PC-3 (cell line): ENCODE measurements around the gene KANSL3. TPM values are rescaled to one million over a fixed set of nuclear protein-coding genes. Genes with fewer than 3 reads are reported as not detected.

Experiments
- ATAC-seq: fragments of 200-7000 bp; cut with Tn5 transposase; 2 replicates; pipeline ENCODE4 v1.9.1; 2020; ENCODE audit warnings: mild to moderate bottlenecking, moderate library complexity
- BruUV-seq: library from RNA; stranded (reverse); fragments of 400-500 nt; replicated peaks from 2 replicates; lab custom pipeline; 2021; lab: Mats Ljungman, UMichigan
- CTCF ChIA-PET: fragments of 300-600 bp; sonication (Branson Sonifier 250); formaldehyde crosslinking; loops from one replicate; lab custom pipeline; 2022; ENCODE audit warnings: antibody characterized with exemption; lab: Charles Lee
- POLR2A ChIA-PET: fragments of 300-600 bp; sonication (Branson Sonifier 250); formaldehyde crosslinking; loops from one replicate; lab custom pipeline; 2022; ENCODE audit warnings: antibody characterized with exemption; ENCODE audit not compliant: unreplicated experiment; lab: Charles Lee
- DNase-seq: peaks from one replicate; pipeline ENCODE4 v3.0.0-alpha.2; 2015
- H2AFZ ChIP-seq: fragments of 300-600 bp; sonication (generic); 2 replicates; pipeline ENCODE4 v1.6.0; 2016; ENCODE audit warnings: antibody characterized with exemption, low read length
- H3F3A ChIP-seq: fragments of 300-600 bp; sonication (generic); one replicate; pipeline ENCODE4 v1.6.0; 2017; ENCODE audit warnings: antibody characterized with exemption, low read length, control low read depth, mild to moderate bottlenecking; ENCODE audit not compliant: unreplicated experiment
- H3K27ac ChIP-seq: fragments of 300-600 bp; sonication (generic); 2 replicates; pipeline ENCODE4 v1.5.1; 2016; ENCODE audit warnings: mild to moderate bottlenecking, low read length
- H3K27me3 ChIP-seq: fragments of 300-600 bp; sonication (generic); 2 replicates; pipeline ENCODE4 v1.6.1; 2016; ENCODE audit warnings: low read length, mixed read lengths
- H3K36me3 ChIP-seq: fragments of 300-600 bp; sonication (generic); 2 replicates; pipeline ENCODE4 v1.6.1; 2016; ENCODE audit warnings: low read depth, mixed run types, low read length, mixed read lengths
- H3K4me1 ChIP-seq: fragments of 300-600 bp; sonication (generic); 2 replicates; pipeline ENCODE4 v1.5.1; 2016; ENCODE audit warnings: low read length; ENCODE audit not compliant: insufficient read depth
- H3K4me2 ChIP-seq: fragments of 300-600 bp; sonication (generic); 2 replicates; pipeline ENCODE4 v1.6.0; 2016; ENCODE audit warnings: low read length
- H3K4me3 ChIP-seq: fragments of 300-600 bp; sonication (generic); 2 replicates; pipeline ENCODE4 v1.5.1; 2016; ENCODE audit warnings: mild to moderate bottlenecking, low read length, mixed read lengths
- H3K79me2 ChIP-seq: fragments of 300-600 bp; sonication (generic); 2 replicates; pipeline ENCODE4 v1.6.1; 2017; ENCODE audit warnings: low read length, mixed read lengths
- H3K9ac ChIP-seq: fragments of 300-600 bp; sonication (generic); 2 replicates; pipeline ENCODE4 v1.6.0; 2016; ENCODE audit warnings: mild to moderate bottlenecking, low read length
- H3K9me2 ChIP-seq: fragments of 300-600 bp; sonication (generic); replicated peaks from 2 replicates; pipeline ENCODE4 v1.6.1; 2016; ENCODE audit warnings: mixed run types, low read length, mixed read lengths
- H3K9me3 ChIP-seq: fragments of 300-600 bp; sonication (generic); 2 replicates; pipeline ENCODE4 v1.6.1; 2016; ENCODE audit warnings: low read length, mixed read lengths
- H4K20me1 ChIP-seq: fragments of 300-600 bp; sonication (generic); 2 replicates; pipeline ENCODE4 v1.6.1; 2016; ENCODE audit warnings: low read length, mixed read lengths
- EZH2 ChIP-seq: fragments of 300-600 bp; sonication (generic); IDR thresholded peaks from one replicate; pipeline ENCODE4 v1.6.1; 2017; ENCODE audit warnings: antibody characterized with exemption, mild to moderate bottlenecking, low read length; ENCODE audit not compliant: unreplicated experiment
- EZH2phosphoT487 ChIP-seq: fragments of 300-600 bp; sonication (generic); IDR thresholded peaks from 2 replicates; pipeline ENCODE4 v1.6.1; 2018; ENCODE audit warnings: mild to moderate bottlenecking, antibody characterized with exemption, low read length, borderline replicate concordance
- intact Hi-C: fragments of 100-400 bp; cut with micrococcal nuclease; formaldehyde crosslinking; loops from 2 replicates; pipeline ENCODE4 v1.9.0; 2023
- total RNA-seq: library from RNA; depleted of rRNA; stranded (reverse); fragments of >200 nt; gene quantifications from 2 replicates; pipeline ENCODE4 v1.2.3, GENCODE V29; 2014
- TF ChIP-seq, protein P1 (sequence below): fragments of 300-600 bp; sonication (generic); conservative IDR thresholded peaks from 2 replicates; pipeline ENCODE4 v1.5.1; 2017; ENCODE audit warnings: antibody characterized with exemption, low read depth, mild to moderate bottlenecking, low read length

KANSL3 gene
- total RNA-seq, 1 experiment from 2014 or later, result 30.6 TPM

DNA sequence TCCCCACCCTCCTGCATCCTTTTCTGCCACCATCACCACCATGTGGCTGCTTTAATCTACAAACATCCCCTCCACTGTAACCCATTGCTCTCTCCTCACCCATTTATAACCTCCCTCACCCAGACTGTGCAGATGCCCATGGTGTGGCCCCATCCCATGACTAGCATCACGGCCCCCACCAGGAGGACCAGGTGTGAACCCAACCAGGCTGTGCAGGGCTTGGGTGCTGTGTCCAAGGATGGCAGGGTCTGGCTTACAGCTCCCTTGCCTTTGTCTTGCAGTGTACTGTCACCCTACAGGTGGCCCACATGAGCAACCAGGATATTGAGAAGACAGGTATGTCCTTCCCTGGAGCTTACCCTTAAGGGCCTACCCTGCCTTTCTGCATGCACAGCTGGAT, 11.2 kb upstream of the KANSL3 start:
- no peak overlapping the region for H3K9ac ChIP-seq
- H3K9me3 ChIP-seq, result no peaks in the 10 kb centered on the region
- H3F3A ChIP-seq, result no peaks in the 10 kb centered on the region
- no peaks in the 10 kb centered on the region for H4K20me1 ChIP-seq
- no peaks in the 10 kb centered on the region for H3K9me2 ChIP-seq
- no TSS peak for BruUV-seq
- no peak overlapping the region for H2AFZ ChIP-seq
- POLR2A ChIA-PET, result no interaction called here
- H3K79me2 ChIP-seq, result no peaks in the 10 kb centered on the region
- H3K4me2 ChIP-seq, result no peak overlapping the region
- intact Hi-C loops, result no loop called here
- H3K27me3 ChIP-seq, result no peaks in the 10 kb centered on the region
- no peak overlapping the region for H3K27ac ChIP-seq
- DNase-seq (no peak), ATAC-seq (no peak)
- TF ChIP-seq, protein P1, sequence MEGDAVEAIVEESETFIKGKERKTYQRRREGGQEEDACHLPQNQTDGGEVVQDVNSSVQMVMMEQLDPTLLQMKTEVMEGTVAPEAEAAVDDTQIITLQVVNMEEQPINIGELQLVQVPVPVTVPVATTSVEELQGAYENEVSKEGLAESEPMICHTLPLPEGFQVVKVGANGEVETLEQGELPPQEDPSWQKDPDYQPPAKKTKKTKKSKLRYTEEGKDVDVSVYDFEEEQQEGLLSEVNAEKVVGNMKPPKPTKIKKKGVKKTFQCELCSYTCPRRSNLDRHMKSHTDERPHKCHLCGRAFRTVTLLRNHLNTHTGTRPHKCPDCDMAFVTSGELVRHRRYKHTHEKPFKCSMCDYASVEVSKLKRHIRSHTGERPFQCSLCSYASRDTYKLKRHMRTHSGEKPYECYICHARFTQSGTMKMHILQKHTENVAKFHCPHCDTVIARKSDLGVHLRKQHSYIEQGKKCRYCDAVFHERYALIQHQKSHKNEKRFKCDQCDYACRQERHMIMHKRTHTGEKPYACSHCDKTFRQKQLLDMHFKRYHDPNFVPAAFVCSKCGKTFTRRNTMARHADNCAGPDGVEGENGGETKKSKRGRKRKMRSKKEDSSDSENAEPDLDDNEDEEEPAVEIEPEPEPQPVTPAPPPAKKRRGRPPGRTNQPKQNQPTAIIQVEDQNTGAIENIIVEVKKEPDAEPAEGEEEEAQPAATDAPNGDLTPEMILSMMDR, result no peak
- TF ChIP-seq EZH2phosphoT487, result no peak
- TF ChIP-seq EZH2, result no peak
- H3K4me1 ChIP-seq, result no peaks in the 10 kb centered on the region
- H3K36me3 ChIP-seq, result no peaks in the 10 kb centered on the region
- no peak overlapping the region for H3K4me3 ChIP-seq
- CTCF ChIA-PET, result no interaction called here

DNA sequence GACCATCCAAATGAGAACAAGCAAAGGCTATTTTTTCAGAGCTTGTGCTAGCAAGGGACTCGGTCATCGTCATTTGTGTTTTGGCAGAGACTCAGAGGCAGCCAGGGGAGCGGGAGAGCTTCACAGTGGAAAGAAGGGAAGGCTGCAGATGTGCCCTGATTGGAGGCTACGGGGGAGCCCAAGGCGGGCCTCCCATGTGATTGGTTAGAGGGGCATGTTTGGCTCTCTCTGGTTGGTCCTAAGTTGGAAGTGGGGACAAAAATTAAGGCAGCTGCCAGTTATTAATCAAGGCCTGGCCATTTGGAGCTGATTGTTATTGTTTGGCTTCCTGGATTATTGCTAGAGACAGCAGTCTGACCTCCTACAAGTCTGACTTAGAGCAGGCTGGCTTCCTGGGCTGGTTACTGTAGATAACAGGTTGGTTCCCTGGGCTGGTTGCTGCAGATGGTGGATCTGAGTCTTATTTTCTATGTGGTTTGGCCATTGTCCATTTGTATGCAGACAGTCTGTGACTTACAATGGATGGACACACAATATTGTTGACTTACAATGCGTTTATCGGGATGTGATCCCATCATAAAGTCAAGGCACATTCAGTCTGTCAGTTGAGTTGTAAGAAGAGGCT, 10.3 kb upstream of the KANSL3 start:
- no peak overlapping the region for H2AFZ ChIP-seq
- no TSS peak for BruUV-seq
- H3K9ac ChIP-seq, result no peak overlapping the region
- CTCF ChIA-PET, result no interaction called here
- H3K4me1 ChIP-seq, result no peaks in the 10 kb centered on the region
- no peak overlapping the region for H3K4me3 ChIP-seq
- H3F3A ChIP-seq, result no peaks in the 10 kb centered on the region
- H4K20me1 ChIP-seq, result no peaks in the 10 kb centered on the region
- DNase-seq (no peak), ATAC-seq (no peak)
- H3K27me3 ChIP-seq, result no peaks in the 10 kb centered on the region
- H3K9me3 ChIP-seq, result no peaks in the 10 kb centered on the region
- H3K36me3 ChIP-seq, result no peaks in the 10 kb centered on the region
- no peak overlapping the region for H3K27ac ChIP-seq
- intact Hi-C loops, result no loop called here
- H3K9me2 ChIP-seq, result no peaks in the 10 kb centered on the region
- no peaks in the 10 kb centered on the region for H3K79me2 ChIP-seq
- H3K4me2 ChIP-seq, result no peak overlapping the region
- TF ChIP-seq EZH2phosphoT487 (no peak), EZH2 (no peak)
- TF ChIP-seq, protein P1, result no peak
- POLR2A ChIA-PET, result no interaction called here

DNA sequence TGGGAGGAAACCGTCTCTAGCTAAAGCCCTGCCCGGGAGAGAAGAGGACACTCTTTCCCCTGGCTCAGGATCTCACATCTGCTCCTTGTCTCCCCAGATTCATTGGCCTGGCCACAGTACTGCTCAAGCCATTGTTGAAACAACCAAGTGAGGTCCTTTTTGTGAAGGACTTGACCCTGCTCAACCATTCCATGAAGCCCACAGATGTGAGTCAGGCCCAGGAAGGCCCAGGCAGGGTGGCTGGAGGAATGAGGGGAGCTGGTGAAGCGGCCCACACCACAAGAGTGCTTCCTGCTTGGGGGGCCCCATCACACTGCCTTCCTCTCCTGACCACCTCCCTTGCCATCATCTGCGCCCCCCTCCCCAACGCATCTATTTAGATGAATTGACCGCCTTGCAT, 9.6 kb upstream of the KANSL3 start:
- no peak overlapping the region for H3K9ac ChIP-seq
- no peak overlapping the region for H3K27ac ChIP-seq
- no peak overlapping the region for H2AFZ ChIP-seq
- no peaks in the 10 kb centered on the region for H3K36me3 ChIP-seq
- ATAC-seq (no peak), DNase-seq (no peak)
- H3K27me3 ChIP-seq, result no peaks in the 10 kb centered on the region
- H3K9me2 ChIP-seq, result no peaks in the 10 kb centered on the region
- no peaks in the 10 kb centered on the region for H4K20me1 ChIP-seq
- H3K4me2 ChIP-seq, result no peak overlapping the region
- H3K4me1 ChIP-seq, result no peaks in the 10 kb centered on the region
- no peaks in the 10 kb centered on the region for H3F3A ChIP-seq
- POLR2A ChIA-PET, result no interaction called here
- CTCF ChIA-PET, result no interaction called here
- no peak overlapping the region for H3K4me3 ChIP-seq
- H3K9me3 ChIP-seq, result no peaks in the 10 kb centered on the region
- BruUV-seq, result no TSS peak
- intact Hi-C loops, result no loop called here
- H3K79me2 ChIP-seq, result no peaks in the 10 kb centered on the region
- TF ChIP-seq EZH2phosphoT487, result no peak
- TF ChIP-seq, protein P1, result no peak
